Kidney (tissue), 14 donors: ENCODE results near the gene BOD1L1. TPM values are rescaled to one million over a fixed set of nuclear protein-coding genes. Genes with fewer than 3 reads are reported as not detected.

Experiments used
- DNase-seq, 5 donors: peaks; one replicate each; pipeline ENCODE4 v3.0.0-alpha.2; 2013 to 2020
- FAIRE-seq: peaks from 2 replicates; lab custom pipeline; 2012; peaks lifted over from hg19 to GRCh38; lab: Jason Lieb, UNC
- H3K27ac ChIP-seq, 2 donors: one replicate each; pipeline ENCODE4 v1.7.0; 2013; ENCODE audit warnings: low read depth in 2 of 2, low read length in 2 of 2, inconsistent platforms in 1 of 2
- H3K27me3 ChIP-seq: one replicate; pipeline ENCODE4 v1.7.1; 2013; ENCODE audit warnings: low read length, inconsistent platforms; ENCODE audit not compliant: control insufficient read depth, insufficient read depth
- H3K36me3 ChIP-seq, 3 donors: one replicate each; pipeline versions ENCODE4 v1.7.0 to v1.7.1; 2013; ENCODE audit warnings: low read length in 3 of 3, control low read depth in 1 of 3, inconsistent platforms in 1 of 3; ENCODE audit not compliant: insufficient read depth in 3 of 3, control insufficient read depth in 2 of 3
- H3K4me1 ChIP-seq, 3 donors: one replicate each; pipeline versions ENCODE4 v1.7.0 to v1.7.1; 2013; ENCODE audit warnings: low read length in 3 of 3, inconsistent platforms in 1 of 3, low read depth in 1 of 3; ENCODE audit not compliant: control insufficient read depth in 2 of 3, insufficient read depth in 2 of 3
- H3K4me3 ChIP-seq, 3 donors: one replicate each; pipeline versions ENCODE4 v1.7.0 to v1.8.1; 2013; ENCODE audit warnings: low read length in 3 of 3, control low read depth in 1 of 3, inconsistent platforms in 1 of 3
- H3K9ac ChIP-seq, 3 donors: one replicate each; pipeline versions ENCODE4 v1.7.0 to v1.7.1; 2013; ENCODE audit warnings: low read length in 3 of 3, control low read depth in 1 of 3, inconsistent platforms in 1 of 3
- H3K9me3 ChIP-seq, 3 donors: one replicate each; pipeline versions ENCODE4 v1.7.0 to v1.7.1; 2013; ENCODE audit warnings: low read length in 3 of 3, control low read depth in 1 of 3, inconsistent platforms in 1 of 3; ENCODE audit not compliant: control insufficient read depth in 2 of 3, insufficient read depth in 1 of 3
- intact Hi-C: fragments of 100-400 bp; cut with DNase I; formaldehyde crosslinking; loops from one replicate; pipeline ENCODE4 v1.11.1; 2022
- polyA plus RNA-seq: library from polyadenylated mRNA; stranded (reverse); fragments of 350-450 nt; fragmentation: Illumina TruSeq; extraction: RNeasy Lipid Tissue Mini Kit (QIAGEN cat#74804); gene quantifications from one replicate; pipeline ENCODE4 v1.2.3, GENCODE V29; 2014; ENCODE audit warnings: low read depth, low replicate concordance; ENCODE audit not compliant: insufficient read depth
- total RNA-seq: library from RNA; stranded (reverse); fragmentation: NEBNext Ultra II Directional; extraction: Animal tissue kit (Norgen Biotek cat#: 25700); gene quantifications from one replicate; pipeline ENCODE4 v1.2.1, GENCODE V29; 2021
- TF ChIP-seq, protein P1 (sequence below): IDR thresholded peaks from 3 replicates; pipeline ENCODE4 v1.5.1; 2012; ENCODE audit warnings: mild to moderate bottlenecking, moderate library complexity, borderline replicate concordance; ENCODE audit not compliant: insufficient read depth; ENCODE audit errors: extremely low read depth
- donor health status: control.
- donor health status: control.
- donor health status: control.
- donor health status: control.
- donor health status: control.
- donor health status: DM: yes; HTN: yes; CAD: no.
- donor health status: Normal renal cell carcinoma (clear cell type).

Gene BOD1L1
- total and polyA plus RNA-seq, 2 donors from 2014 or later = 9.0 to 45.6 TPM

DNA sequence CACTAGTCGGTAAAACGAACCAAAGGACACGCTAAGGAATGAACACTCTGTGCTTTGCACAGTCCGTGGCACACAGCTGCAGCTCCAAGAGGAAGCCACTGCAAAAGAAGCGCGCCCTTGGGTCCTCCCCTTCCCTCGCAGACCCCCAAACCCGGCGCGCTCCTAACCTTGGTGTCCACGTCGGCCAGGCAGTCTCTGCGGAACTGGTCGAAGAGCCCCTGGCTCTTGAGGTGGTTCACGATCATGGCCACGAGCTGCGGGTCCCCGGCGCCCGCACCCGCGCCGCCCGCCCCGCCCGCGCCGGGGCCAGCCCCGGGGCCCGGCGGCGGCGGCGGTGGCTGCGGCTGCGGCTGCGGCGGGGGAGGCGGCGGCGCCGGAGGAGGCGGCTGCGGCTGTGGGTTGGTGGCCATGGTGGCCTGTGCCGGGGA is 333 bp downstream of the BOD1L1 start:
- Histone ChIP-seq H3K27me3 (no peaks in the 10 kb centered on the region), H3K27ac (peak overlapping the region; percentile 96), H3K9me3 (no peaks in the 10 kb centered on the region), H3K4me1 (peaks cover 5 to 10% (median 6%) of the 10 kb centered on the region in 3 donors), H3K9ac (peak overlapping the region; percentile 56 to 99 (median 97)), H3K36me3 (no peaks in the 10 kb centered on the region), H3K4me3 (peak overlapping the region; percentile 97 to 99 (median 97))
- peak; percentile 37 to 81 (median 55) for DNase-seq
- intact Hi-C loops = no loop called here
- TF ChIP-seq, protein P1, sequence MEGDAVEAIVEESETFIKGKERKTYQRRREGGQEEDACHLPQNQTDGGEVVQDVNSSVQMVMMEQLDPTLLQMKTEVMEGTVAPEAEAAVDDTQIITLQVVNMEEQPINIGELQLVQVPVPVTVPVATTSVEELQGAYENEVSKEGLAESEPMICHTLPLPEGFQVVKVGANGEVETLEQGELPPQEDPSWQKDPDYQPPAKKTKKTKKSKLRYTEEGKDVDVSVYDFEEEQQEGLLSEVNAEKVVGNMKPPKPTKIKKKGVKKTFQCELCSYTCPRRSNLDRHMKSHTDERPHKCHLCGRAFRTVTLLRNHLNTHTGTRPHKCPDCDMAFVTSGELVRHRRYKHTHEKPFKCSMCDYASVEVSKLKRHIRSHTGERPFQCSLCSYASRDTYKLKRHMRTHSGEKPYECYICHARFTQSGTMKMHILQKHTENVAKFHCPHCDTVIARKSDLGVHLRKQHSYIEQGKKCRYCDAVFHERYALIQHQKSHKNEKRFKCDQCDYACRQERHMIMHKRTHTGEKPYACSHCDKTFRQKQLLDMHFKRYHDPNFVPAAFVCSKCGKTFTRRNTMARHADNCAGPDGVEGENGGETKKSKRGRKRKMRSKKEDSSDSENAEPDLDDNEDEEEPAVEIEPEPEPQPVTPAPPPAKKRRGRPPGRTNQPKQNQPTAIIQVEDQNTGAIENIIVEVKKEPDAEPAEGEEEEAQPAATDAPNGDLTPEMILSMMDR = no peak
- FAIRE-seq = no peak

- DNase-seq = no peak
- Histone ChIP-seq H3K4me1 (peaks cover 5 to 10% (median 6%) of the 10 kb centered on the region in 3 donors), H3K27ac (no peak overlapping the region), H3K9me3 (no peaks in the 10 kb centered on the region), H3K4me3 (peak overlapping the region; percentile 86 to 99 (median 97)), H3K36me3 (no peaks in the 10 kb centered on the region), H3K9ac (peak overlapping the region; percentile 56 to 97 (median 97)), H3K27me3 (no peaks in the 10 kb centered on the region)
- FAIRE-seq = no peak
- intact Hi-C loops = no loop called here
- TF ChIP-seq, protein P1 = no peak
These were observed 890 bp downstream of the BOD1L1 start for GRCh38 chr4:13626492-13627177.

GRCh38 chr4:13618212-13618806 is 9.2 kb downstream of the BOD1L1 start:
- no peak for DNase-seq
- Histone ChIP-seq H3K36me3 (peaks cover 8 to 23% (median 15%) of the 10 kb centered on the region in 3 donors), H3K27me3 (no peaks in the 10 kb centered on the region), H3K9ac (no peak overlapping the region), H3K9me3 (no peaks in the 10 kb centered on the region), H3K27ac (no peak overlapping the region), H3K4me1 (no peaks in the 10 kb centered on the region), H3K4me3 (no peak overlapping the region)
- TF ChIP-seq, protein P1 = no peak
- intact Hi-C loops = no loop called here
- no peak for FAIRE-seq
